Thyroid gland (tissue), 4 donors: ENCODE results near the gene SLC35E2B.
"Not testable (repeated sequence)": the region's sequence is repeated elsewhere in the genome, so short reads cannot be mapped to it uniquely, and the experiment has no call there.

Experiments used
- POLR2A ChIP-seq, 2 donors: fragments of 450-650 bp; IDR thresholded peaks; one replicate each; pipeline ENCODE4 v1.6.1; 2017; ENCODE audit warnings: antibody characterized with exemption in 2 of 2, mild to moderate bottlenecking in 2 of 2, moderate library complexity in 1 of 2
- TF ChIP-seq, protein P1 (sequence below), 6 experiments: fragments of 200-600 bp in 3 of 6; fragments of 450-650 bp in 3 of 6; sonication (generic) in 3 of 6; IDR thresholded peaks; one replicate each; pipeline ENCODE4 v1.5.1; 2016 to 2019; ENCODE audit warnings: antibody characterized with exemption in 6 of 6, mild to moderate bottlenecking in 2 of 6, inconsistent platforms in 1 of 6, moderate library complexity in 1 of 6

DNA sequence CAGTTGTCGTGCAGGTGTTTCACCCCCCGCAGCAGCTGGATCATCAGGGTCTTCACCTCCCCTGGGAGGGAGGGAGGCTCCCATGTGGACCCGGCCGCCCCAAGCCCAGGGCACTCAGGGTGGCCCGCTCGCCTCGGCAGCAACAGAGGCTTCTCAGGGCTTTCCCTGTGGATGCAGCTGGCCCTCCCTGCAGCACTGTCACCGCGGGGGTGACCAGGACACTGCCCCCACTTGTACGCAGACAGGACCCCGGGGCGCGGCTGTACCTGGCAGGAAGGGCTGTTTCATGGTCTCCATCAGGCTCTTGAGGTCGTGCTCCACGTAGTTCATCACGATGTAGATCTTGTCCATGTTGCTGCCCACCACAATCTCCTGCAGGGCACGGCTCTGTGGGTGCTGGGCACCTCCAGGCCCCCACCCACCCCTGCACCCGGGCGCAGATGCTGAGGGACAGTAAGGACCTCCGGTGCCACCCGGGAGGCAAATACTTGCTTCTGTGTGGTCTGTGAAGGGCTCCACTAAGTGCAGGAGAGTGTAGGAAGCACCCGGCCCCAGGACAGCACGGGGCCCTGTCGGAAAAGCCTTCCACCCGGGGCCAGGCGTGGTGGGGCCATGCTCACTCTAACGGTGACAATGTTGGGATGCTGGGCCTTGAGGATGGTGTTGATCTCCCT, 11.8 kb upstream of the SLC35E2B start:
- TF ChIP-seq, protein P1, sequence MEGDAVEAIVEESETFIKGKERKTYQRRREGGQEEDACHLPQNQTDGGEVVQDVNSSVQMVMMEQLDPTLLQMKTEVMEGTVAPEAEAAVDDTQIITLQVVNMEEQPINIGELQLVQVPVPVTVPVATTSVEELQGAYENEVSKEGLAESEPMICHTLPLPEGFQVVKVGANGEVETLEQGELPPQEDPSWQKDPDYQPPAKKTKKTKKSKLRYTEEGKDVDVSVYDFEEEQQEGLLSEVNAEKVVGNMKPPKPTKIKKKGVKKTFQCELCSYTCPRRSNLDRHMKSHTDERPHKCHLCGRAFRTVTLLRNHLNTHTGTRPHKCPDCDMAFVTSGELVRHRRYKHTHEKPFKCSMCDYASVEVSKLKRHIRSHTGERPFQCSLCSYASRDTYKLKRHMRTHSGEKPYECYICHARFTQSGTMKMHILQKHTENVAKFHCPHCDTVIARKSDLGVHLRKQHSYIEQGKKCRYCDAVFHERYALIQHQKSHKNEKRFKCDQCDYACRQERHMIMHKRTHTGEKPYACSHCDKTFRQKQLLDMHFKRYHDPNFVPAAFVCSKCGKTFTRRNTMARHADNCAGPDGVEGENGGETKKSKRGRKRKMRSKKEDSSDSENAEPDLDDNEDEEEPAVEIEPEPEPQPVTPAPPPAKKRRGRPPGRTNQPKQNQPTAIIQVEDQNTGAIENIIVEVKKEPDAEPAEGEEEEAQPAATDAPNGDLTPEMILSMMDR (IDR thresholded peaks at IDR 0.05): not testable (repeated sequence)
- not testable (repeated sequence) for TF ChIP-seq POLR2A (IDR thresholded peaks at IDR 0.05)
